Stimulated activated CD8-positive, alpha-beta memory T cell treated with anti-CD3 and anti-CD28 coated beads, Interleukin-15, amount 100 ng/mL, for 1 hour (primary cell): ENCODE data around the gene RTP5.
"Not testable (repeated sequence)": the region's sequence is repeated elsewhere in the genome, so short reads cannot be mapped to it uniquely, and the experiment has no call there.

ENCODE experiments used
- DNase-seq: peaks from one replicate; pipeline ENCODE4 v3.0.0-alpha.2; 2020; ENCODE audit warnings: low read depth

The RTP5 gene

GRCh38 chr2:241869087-241869961 lies at the start of gene RTP5:
Gene RTP5 (plus strand): TSS chr2:241869729. CDS start chr2:241869757, 28 bp downstream.
- DNase-seq, result no peak

DNA sequence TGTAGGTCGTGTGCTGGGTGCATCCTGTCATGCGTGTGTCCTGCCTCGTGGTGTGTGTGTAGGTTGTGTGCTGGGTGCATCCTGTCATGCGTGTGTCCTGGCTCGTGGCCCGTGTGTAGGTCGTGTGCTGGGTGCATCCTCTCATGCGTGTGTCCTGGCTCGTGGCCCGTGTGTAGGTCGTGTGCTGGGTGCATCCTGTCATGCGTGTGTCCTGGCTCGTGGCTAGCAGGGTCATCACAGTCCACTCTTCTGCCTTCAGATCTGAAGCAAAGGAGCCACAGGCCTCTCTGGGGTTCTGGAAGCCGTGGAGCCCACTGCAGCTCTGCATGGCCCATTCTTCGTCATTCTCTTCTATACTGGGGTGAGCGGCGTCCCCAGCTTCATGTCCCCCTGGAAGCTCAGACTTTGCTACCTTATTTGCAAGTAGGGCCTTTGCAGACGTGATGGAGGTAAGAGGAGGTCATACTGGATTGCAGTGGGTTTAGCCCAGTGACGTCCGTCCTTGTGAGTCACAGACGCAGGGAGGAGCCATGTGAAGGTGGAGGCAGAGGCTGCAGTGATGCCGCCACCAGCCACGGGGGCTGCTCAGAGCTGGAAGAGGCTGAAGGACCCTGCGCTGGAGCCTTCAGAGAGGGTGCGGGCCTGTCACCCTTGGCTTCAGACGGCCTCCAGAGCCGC lies 49.4 kb upstream of the RTP5 start:
- DNase-seq, result not testable (repeated sequence)

GRCh38 chr2:241820625-241821384 lies 48.7 kb upstream of the RTP5 start:
- no peak for DNase-seq

GRCh38 chr2:241821460-241822263 lies 47.9 kb upstream of the RTP5 start:
- no peak for DNase-seq

DNA sequence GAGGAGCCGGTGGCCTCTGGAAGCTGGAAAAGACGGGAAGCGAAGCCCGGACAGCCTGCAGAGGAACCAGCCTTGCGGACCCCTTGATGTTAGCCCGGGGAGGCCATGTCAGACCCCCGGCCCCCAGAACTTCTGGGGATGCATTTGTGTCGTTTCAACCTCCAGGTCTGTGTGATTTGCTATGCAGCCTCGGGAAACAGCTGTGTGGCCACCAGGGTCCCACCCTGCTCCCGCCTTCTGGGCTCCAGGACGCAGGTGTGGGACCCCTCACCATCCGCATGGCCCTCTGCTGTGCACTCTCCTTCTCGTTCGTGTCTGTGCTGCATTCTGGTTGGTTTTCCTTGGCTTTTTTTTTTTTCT lies 47.3 kb upstream of the RTP5 start:
- DNase-seq, result no peak

- not testable (repeated sequence) for DNase-seq
Measured at GRCh38 chr2:241823531-241824437, 45.7 kb upstream of the RTP5 start.

DNA sequence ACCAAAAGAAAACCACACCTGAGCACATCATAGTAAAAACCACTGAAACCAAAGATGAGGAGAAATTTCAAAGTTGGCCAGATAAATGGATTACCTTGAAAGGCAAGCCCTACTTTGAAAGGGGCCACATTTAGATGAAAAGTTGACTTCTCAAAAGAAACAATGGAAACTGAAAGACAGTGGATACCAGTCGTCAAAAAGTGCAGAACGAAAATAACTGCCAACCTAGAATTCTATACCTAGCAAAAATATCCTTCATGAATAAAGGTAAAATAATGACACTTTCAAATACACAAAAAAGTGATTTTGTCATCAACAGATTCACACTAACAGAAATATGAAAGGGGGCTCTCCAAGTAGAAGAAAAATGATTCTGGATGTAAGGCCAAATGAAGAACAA lies 42.1 kb upstream of the RTP5 start:
- no peak for DNase-seq

- no peak for DNase-seq
Measured at GRCh38 chr2:241833101-241833663, 36.3 kb upstream of the RTP5 start.

- not testable (repeated sequence) for DNase-seq
Measured at GRCh38 chr2:241833756-241834526, 35.6 kb upstream of the RTP5 start.

GRCh38 chr2:241834527-241835210 lies 34.9 kb upstream of the RTP5 start:
- DNase-seq, result no peak

- DNase-seq, result no peak
Measured at GRCh38 chr2:241835611-241836010, 33.9 kb upstream of the RTP5 start.

- DNase-seq, result no peak
Measured at GRCh38 chr2:241836292-241836691, 33.2 kb upstream of the RTP5 start.

- DNase-seq, result no peak
Measured at GRCh38 chr2:241837197-241837965, 32.1 kb upstream of the RTP5 start.

- DNase-seq, result no peak
Measured at GRCh38 chr2:241841181-241842066, 28.1 kb upstream of the RTP5 start.

DNA sequence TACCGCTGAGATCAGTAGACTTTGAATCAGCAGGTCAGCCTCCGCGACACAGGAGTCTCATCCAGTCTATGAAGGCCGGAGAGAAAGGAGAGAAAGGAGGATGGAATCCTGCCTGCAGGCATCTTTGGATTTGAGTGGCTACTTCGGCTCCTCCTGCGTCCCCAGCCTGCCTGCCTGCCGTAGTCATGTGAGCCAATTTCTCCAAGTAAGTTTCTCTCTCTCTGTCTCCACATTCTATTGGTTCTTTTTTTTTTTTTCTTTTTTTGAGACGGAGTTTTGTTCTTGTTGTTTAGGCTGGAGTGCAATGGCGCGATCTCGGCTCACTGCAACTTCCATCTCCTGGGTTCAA lies 27.5 kb upstream of the RTP5 start:
- DNase-seq, result no peak

GRCh38 chr2:241842620-241843211 lies 26.8 kb upstream of the RTP5 start:
- DNase-seq, result no peak
